Stimulated activated CD8-positive, alpha-beta memory T cell treated with anti-CD3 and anti-CD28 coated beads, Interleukin-15, amount 100 ng/mL, for 4 hours (primary cell): ENCODE results near the gene APOA4.
"Not testable (repeated sequence)": the region's sequence is repeated elsewhere in the genome, so short reads cannot be mapped to it uniquely, and the experiment has no call there.

Experiments used
- DNase-seq, 2 donors: peaks; one replicate each; pipeline ENCODE4 v3.0.0-alpha.2; 2020; ENCODE audit warnings: low read depth in 2 of 2

Gene APOA4

GRCh38 chr11:116849060-116849459 is 26.0 kb upstream of the APOA4 start:
- DNase-seq: no peak

GRCh38 chr11:116847612-116848011 is 24.5 kb upstream of the APOA4 start:
- no peak for DNase-seq

- DNase-seq: no peak
Measured at GRCh38 chr11:116844722-116845121, 21.6 kb upstream of the APOA4 start.

GRCh38 chr11:116843661-116844060 is 20.6 kb upstream of the APOA4 start:
- DNase-seq: no peak

- no peak for DNase-seq
Measured at GRCh38 chr11:116842909-116843308, 19.8 kb upstream of the APOA4 start.

GRCh38 chr11:116842117-116842516 is 19.0 kb upstream of the APOA4 start:
- DNase-seq: no peak

- DNase-seq: no peak
Measured at GRCh38 chr11:116840746-116841296, 17.7 kb upstream of the APOA4 start.

GRCh38 chr11:116840224-116840745 is 17.2 kb upstream of the APOA4 start:
- DNase-seq: no peak

GRCh38 chr11:116838321-116839084 is 15.4 kb upstream of the APOA4 start:
- DNase-seq: no peak

GRCh38 chr11:116837231-116838091 is 14.4 kb upstream of the APOA4 start, which contains the start of gene APOA1:
APOA1 (minus strand) TSS chr11:116837622; CDS start chr11:116837387, 235 bp downstream.
- no peak for DNase-seq

GRCh38 chr11:116836632-116836991 is 13.5 kb upstream of the APOA4 start:
- DNase-seq: no peak

GRCh38 chr11:116835791-116836631 is 12.9 kb upstream of the APOA4 start:
- peak; percentile 50 to 64 for DNase-seq

GRCh38 chr11:116835042-116835772 is 12.1 kb upstream of the APOA4 start:
- no peak for DNase-seq

GRCh38 chr11:116834535-116835041 is 11.5 kb upstream of the APOA4 start:
- not testable (repeated sequence) for DNase-seq

- DNase-seq: no peak
Measured at GRCh38 chr11:116833816-116834534, 10.9 kb upstream of the APOA4 start.

GRCh38 chr11:116833491-116833815 is 10.3 kb upstream of the APOA4 start:
- no peak for DNase-seq

- no peak for DNase-seq
Measured at GRCh38 chr11:116832350-116833290, 9.5 kb upstream of the APOA4 start.

- DNase-seq: no peak
Measured at GRCh38 chr11:116831790-116832349, 8.8 kb upstream of the APOA4 start.
